ENCODE results near the gene SCN2B.

GRCh38 chr11:118219244-118219643, 42.8 kb upstream of the SCN2B start:
- no peak for TF ChIP-seq CTCF (IDR thresholded peaks at IDR 0.05)
- TF ChIP-seq POLR2A (IDR thresholded peaks at IDR 0.05) = no peak
- no peak for TF ChIP-seq POLR2AphosphoS5 (IDR thresholded peaks at IDR 0.05)

All from stomach (tissue), 4 donors.